ENCODE measurements around the gene FERD3L.

The FERD3L gene

GRCh38 chr7:19110026-19110730 lies 35.0 kb downstream of the FERD3L start:
- TF ChIP-seq ZFX (IDR thresholded peaks at IDR 0.05): no peak
- TF ChIP-seq CTCF (conservative IDR thresholded peaks at IDR 0.05): no peak
- no peak overlapping the region for H3K27ac ChIP-seq

DNA sequence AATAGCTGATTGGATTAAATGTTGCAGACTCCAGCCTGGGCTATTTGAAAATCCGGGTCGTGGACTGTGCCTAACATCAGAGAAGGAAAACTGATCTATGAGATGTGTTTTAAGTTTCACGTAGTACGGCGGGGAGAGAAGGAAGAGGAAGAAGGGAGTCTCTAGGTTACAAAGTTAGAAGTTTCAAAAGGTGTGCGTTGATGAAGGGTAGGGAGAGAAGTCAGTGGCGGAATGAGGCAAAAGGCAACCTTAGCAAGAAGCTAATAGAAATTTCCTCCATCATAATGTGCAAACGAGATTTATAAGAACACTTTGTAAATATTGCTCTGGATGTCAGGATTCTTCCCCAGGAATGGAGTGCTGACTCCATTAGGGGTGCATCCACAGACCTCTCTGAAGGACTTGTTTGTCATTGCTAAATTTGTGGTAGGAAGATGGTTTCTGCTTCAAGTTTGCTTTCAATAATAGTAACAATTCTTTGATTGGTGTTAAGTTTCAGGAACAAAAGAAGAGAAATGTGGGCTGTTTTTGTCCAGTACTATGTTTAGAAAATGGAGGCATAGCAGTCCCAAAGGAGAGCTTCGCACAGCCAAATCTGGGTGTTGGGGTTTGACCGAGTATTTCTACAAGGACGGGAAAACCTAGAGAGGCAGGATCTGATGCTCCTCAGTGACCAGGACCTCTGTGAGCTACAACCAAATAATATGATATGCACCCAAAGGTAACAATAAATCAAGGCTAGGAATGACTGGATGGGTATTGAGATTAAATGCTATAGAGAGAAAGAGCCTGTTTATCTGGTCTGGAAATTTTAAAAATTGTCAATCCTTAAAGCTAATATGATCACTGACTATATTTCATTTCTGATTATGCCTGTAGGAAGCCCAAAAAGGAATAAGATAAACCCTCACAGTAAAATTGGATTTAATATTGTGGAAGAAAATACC lies 35.9 kb downstream of the FERD3L start:
- no peak overlapping the region for H3K27ac ChIP-seq
- TF ChIP-seq ZFX (IDR thresholded peaks at IDR 0.05) (no peak), CTCF (conservative IDR thresholded peaks at IDR 0.05) (no peak)

DNA sequence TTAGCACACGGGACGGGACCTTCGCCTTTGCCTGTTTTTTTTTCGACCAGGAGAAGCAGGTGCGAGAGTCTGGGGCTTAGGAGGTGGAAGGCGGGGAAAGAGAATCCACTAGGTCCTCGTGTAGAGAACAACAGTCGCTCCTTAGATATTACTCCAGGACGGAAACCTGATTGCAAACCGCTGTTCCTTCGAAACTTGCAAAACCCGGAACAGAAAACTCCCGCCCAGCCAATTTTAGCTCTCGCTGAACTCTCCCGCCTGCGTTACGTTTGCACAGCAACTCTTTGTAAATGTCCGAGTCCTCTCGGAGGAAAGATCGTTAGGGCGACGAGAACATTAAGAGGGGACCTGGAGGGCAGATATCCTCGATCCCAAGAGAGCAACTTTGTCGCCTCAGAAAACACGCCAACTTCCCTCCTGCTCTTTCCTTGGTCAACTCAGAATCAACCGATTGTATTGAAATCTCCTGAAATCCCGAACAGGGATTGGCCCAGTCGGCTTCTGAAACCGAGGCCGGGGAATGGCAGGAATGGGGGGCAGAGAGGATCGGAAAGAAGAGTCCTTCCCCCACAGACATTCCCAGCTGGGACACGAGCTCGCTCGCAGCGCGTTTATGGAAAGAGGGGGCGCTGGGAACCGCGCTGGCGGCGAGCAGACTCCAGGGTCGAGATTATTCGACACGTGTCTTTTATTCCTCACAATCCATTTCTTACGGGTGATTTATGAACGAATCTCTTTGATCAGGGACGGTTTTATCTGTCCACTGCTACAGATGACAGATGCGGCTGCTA lies 37.7 kb downstream of the FERD3L start:
- no peak overlapping the region for H3K27ac ChIP-seq
- no peak for TF ChIP-seq ZFX (IDR thresholded peaks at IDR 0.05)
- no peak for TF ChIP-seq CTCF (conservative IDR thresholded peaks at IDR 0.05)

DNA sequence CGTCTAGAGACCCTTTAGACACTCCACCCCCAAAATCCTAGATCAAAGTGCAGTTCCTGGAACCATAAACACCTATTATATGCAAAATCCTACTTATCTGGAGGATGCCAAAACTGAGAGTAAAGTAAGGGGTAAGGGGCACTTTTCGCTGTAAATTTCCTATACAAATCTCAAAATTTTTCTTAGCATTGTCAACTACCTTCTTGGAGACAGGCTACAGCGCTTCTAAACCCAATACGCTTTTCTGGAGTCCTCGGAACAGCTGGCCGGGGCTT lies 38.2 kb downstream of the FERD3L start:
- H3K27ac ChIP-seq: no peak overlapping the region
- no peak for TF ChIP-seq CTCF (conservative IDR thresholded peaks at IDR 0.05)
- no peak for TF ChIP-seq ZFX (IDR thresholded peaks at IDR 0.05)

DNA sequence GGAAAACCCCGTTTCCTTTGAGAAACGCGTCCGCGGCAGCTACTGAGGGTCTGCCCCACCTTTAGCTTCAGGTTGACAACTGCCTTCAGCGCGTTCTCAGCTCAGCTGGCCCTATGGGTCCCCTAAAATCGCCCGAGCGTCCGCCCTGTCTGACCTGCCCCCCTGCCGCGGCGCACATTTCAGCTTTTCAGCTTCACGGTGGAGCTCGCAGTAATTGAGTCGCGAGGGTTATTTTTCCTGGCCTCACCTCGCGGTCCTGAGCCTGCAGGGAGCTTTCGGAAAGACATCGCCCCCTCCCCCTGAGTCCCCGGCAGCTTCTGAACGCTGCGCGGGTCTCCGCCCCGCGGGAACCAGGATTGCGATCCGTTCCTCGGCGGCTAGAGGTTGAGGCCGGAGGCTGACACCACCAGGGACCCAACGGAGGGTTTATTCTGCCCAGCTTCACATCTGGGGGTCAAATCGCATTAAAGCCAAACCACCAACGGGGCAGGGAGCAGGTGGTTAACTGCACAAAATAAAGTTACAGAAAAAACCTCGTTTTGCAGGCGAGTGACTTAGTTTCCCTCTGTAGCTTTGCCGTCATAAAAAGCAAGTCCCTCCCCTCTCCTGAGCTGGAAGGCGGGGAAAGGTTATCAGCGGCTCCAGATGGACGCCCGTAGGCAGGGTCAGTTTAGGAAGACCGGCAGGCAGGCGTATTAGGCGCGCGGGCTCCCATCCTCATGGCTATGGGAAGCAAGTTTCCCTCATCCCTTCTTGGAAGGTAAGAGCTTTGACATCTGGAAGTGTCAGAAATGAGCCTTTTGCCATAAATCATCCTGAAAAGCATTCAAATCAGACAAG lies 38.8 kb downstream of the FERD3L start:
- no peak for TF ChIP-seq ZFX (IDR thresholded peaks at IDR 0.05)
- no peak for TF ChIP-seq CTCF (conservative IDR thresholded peaks at IDR 0.05)
- H3K27ac ChIP-seq: no peak overlapping the region

DNA sequence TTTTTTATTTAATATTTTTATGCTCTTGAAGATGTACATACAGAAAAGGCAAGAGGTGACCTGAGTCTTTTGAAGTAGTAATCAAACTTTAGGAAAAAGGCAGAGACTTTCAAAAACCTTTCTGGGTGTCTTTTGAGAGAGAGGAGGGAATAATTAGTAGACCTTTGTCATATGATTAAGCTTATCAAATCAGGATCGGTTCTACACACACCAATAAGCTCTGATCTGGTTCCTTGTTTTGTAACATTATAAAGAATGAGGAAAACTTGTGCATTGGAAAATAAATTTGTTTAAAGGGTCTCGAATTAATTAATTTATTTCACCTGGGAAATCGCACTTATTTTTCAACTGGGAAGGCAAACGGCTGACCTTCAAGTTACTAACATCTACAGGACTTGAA lies 39.7 kb downstream of the FERD3L start:
- TF ChIP-seq ZFX (IDR thresholded peaks at IDR 0.05) (no peak), CTCF (conservative IDR thresholded peaks at IDR 0.05) (no peak)
- no peak overlapping the region for H3K27ac ChIP-seq
